GM10266 (cell line): ENCODE data around the gene SLC25A53.
A peak's percentile ranks its signal among the peaks of the same experiment; 100 is the strongest.

Experiments
- DNase-seq: peaks from one replicate; pipeline ENCODE4 v3.0.0; 2012; ENCODE audit errors: extremely low spot score
- CTCF ChIP-seq: IDR thresholded peaks from 2 replicates; pipeline ENCODE4 v1.5.1; 2012; ENCODE audit warnings: mild to moderate bottlenecking, low read depth; ENCODE audit not compliant: control insufficient read depth, insufficient read depth; ENCODE audit errors: missing control alignments

The SLC25A53 gene

GRCh38 chrX:104156630-104157529, at the start of gene SLC25A53:
SLC25A53 (minus strand) TSS chrX:104157009; CDS start chrX:104105257, 51,752 bp downstream.
- peak; percentile 54 for DNase-seq
- no peak for TF ChIP-seq CTCF

GRCh38 chrX:104205548-104205947, 48.7 kb upstream of the SLC25A53 start:
- no peak for TF ChIP-seq CTCF
- DNase-seq, result no peak

GRCh38 chrX:104195489-104196084, 38.8 kb upstream of the SLC25A53 start:
- peak; percentile 6 for DNase-seq
- peak; percentile 55 for TF ChIP-seq CTCF

- TF ChIP-seq CTCF, result no peak
- no peak for DNase-seq
Observed at GRCh38 chrX:104195013-104195412, 38.2 kb upstream of the SLC25A53 start.

GRCh38 chrX:104193485-104193884, 36.7 kb upstream of the SLC25A53 start:
- no peak for TF ChIP-seq CTCF

GRCh38 chrX:104189837-104190236, 33.0 kb upstream of the SLC25A53 start:
- DNase-seq, result no peak
- no peak for TF ChIP-seq CTCF

More at GRCh38 chrX:104193485-104193884, 36.7 kb upstream of the SLC25A53 start:
- DNase-seq, result no peak

- DNase-seq, result no peak
- TF ChIP-seq CTCF, result no peak
Observed at GRCh38 chrX:104187931-104188330, 31.1 kb upstream of the SLC25A53 start.
